SU-DHL-6 (cell line): ENCODE data around the gene PRKN.

ENCODE experiments used
- H2AFZ ChIP-seq: fragments of 200-600 bp; sonication (generic); 2 replicates; pipeline ENCODE4 v1.6.1; 2014; ENCODE audit warnings: low read depth, mild to moderate bottlenecking, moderate library complexity, mixed read lengths, antibody characterized with exemption, low read length; ENCODE audit not compliant: severe bottlenecking
- H3F3A ChIP-seq: fragments of 200-600 bp; shearing (Covaris generic); 2 replicates; pipeline ENCODE4 v1.6.0; 2016; ENCODE audit warnings: antibody characterized with exemption, mild to moderate bottlenecking; ENCODE audit not compliant: insufficient read depth
- H3K27ac ChIP-seq: fragments of 200-600 bp; sonication (generic); 2 replicates; pipeline ENCODE4 v1.5.1; 2016; ENCODE audit warnings: low read depth, mild to moderate bottlenecking, low read length, moderate library complexity, mixed read lengths
- H3K27me3 ChIP-seq: fragments of 200-600 bp; sonication (generic), shearing (Covaris generic); 2 replicates; pipeline ENCODE4 v1.6.0; 2014; ENCODE audit warnings: mild to moderate bottlenecking, low read length
- H3K36me3 ChIP-seq: fragments of 200-600 bp; sonication (generic); 2 replicates; pipeline ENCODE4 v1.6.1; 2014; ENCODE audit warnings: mild to moderate bottlenecking, low read length, mixed read lengths
- H3K4me2 ChIP-seq: fragments of 300-600, 200-600 bp; shearing (Covaris generic), sonication (generic); 2 replicates; pipeline ENCODE4 v1.6.0; 2014; ENCODE audit warnings: low read length, low read depth, mild to moderate bottlenecking; ENCODE audit not compliant: poor library complexity, severe bottlenecking
- H3K4me3 ChIP-seq: fragments of 200-600 bp; sonication (generic); 2 replicates; pipeline ENCODE4 v1.5.1; 2014; ENCODE audit warnings: antibody characterized with exemption, low read length, mild to moderate bottlenecking, mixed read lengths; ENCODE audit not compliant: insufficient read depth, poor library complexity, severe bottlenecking
- H3K79me2 ChIP-seq: fragments of 200-600 bp; sonication (generic); 2 replicates; pipeline ENCODE4 v1.6.1; 2014; ENCODE audit warnings: mild to moderate bottlenecking, low read length, moderate library complexity; ENCODE audit not compliant: insufficient read depth
- H3K9ac ChIP-seq: fragments of 200-600 bp; sonication (generic); 2 replicates; pipeline ENCODE4 v1.7.0; 2014; ENCODE audit warnings: mild to moderate bottlenecking, low read length
- H3K9me2 ChIP-seq: fragments of 200-600 bp; sonication (generic); replicated peaks from 2 replicates; pipeline ENCODE4 v1.6.1; 2014; ENCODE audit warnings: low read length; ENCODE audit not compliant: insufficient read depth
- H3K9me3 ChIP-seq: fragments of 200-600 bp; sonication (generic); 2 replicates; pipeline ENCODE4 v1.6.1; 2014; ENCODE audit warnings: low read length, mixed read lengths; ENCODE audit not compliant: insufficient read depth
- H4K20me1 ChIP-seq: fragments of 200-600 bp; sonication (generic); 2 replicates; pipeline ENCODE4 v1.6.1; 2014; ENCODE audit warnings: low read depth, mild to moderate bottlenecking, antibody characterized with exemption, low read length, moderate library complexity, mixed read lengths
- CTCF ChIP-seq: fragments of 200-600 bp; sonication (generic); IDR thresholded peaks from one replicate; pipeline ENCODE4 v1.5.1; 2017; ENCODE audit warnings: antibody characterized with exemption, mild to moderate bottlenecking, low read length, moderate library complexity; ENCODE audit not compliant: insufficient read depth, poor library complexity, severe bottlenecking
- EZH2phosphoT487 ChIP-seq: fragments of 200-600 bp; sonication (generic), shearing (Covaris generic); conservative IDR thresholded peaks from 2 replicates; pipeline ENCODE4 v1.6.1; 2018; ENCODE audit warnings: mild to moderate bottlenecking, antibody characterized with exemption, low read length, moderate library complexity, mixed read lengths

PRKN gene

GRCh38 chr6:161327360-161327953 lies 1400.1 kb downstream of the PRKN start:
- no peak overlapping the region for H3K27ac ChIP-seq
- no peak for TF ChIP-seq EZH2phosphoT487
- no peak for TF ChIP-seq CTCF
- no peaks in the 10 kb centered on the region for H4K20me1 ChIP-seq
- no peak overlapping the region for H2AFZ ChIP-seq
- H3K9me3 ChIP-seq: peaks cover 2% of the 10 kb centered on the region; the same call in 1 of the 2 replicates
- H3K79me2 ChIP-seq: no peaks in the 10 kb centered on the region
- no peaks in the 10 kb centered on the region for H3K36me3 ChIP-seq
- no peaks in the 10 kb centered on the region for H3K9me2 ChIP-seq
- H3K4me2 ChIP-seq: no peak overlapping the region
- H3F3A ChIP-seq: no peaks in the 10 kb centered on the region
- no peak overlapping the region for H3K9ac ChIP-seq
- H3K27me3 ChIP-seq: no peaks in the 10 kb centered on the region
- H3K4me3 ChIP-seq: no peak overlapping the region

GRCh38 chr6:161319231-161319630 lies 1408.3 kb downstream of the PRKN start:
- no peaks in the 10 kb centered on the region for H3K9me2 ChIP-seq
- no peaks in the 10 kb centered on the region for H3K79me2 ChIP-seq
- H3K9ac ChIP-seq: no peak overlapping the region
- H3K27me3 ChIP-seq: no peaks in the 10 kb centered on the region
- H3K4me3 ChIP-seq: no peak overlapping the region
- H3K27ac ChIP-seq: no peak overlapping the region
- no peaks in the 10 kb centered on the region for H3K36me3 ChIP-seq
- H3K4me2 ChIP-seq: no peak overlapping the region
- no peaks in the 10 kb centered on the region for H4K20me1 ChIP-seq
- H3K9me3 ChIP-seq: no peaks in the 10 kb centered on the region
- no peak overlapping the region for H2AFZ ChIP-seq
- TF ChIP-seq CTCF: no peak
- no peak for TF ChIP-seq EZH2phosphoT487
- H3F3A ChIP-seq: no peaks in the 10 kb centered on the region

- no peaks in the 10 kb centered on the region for H3K79me2 ChIP-seq
- H4K20me1 ChIP-seq: no peaks in the 10 kb centered on the region
- no peak overlapping the region for H3K4me2 ChIP-seq
- no peaks in the 10 kb centered on the region for H3K27me3 ChIP-seq
- H3K4me3 ChIP-seq: no peak overlapping the region
- TF ChIP-seq CTCF (no peak), EZH2phosphoT487 (no peak)
- H2AFZ ChIP-seq: no peak overlapping the region
- no peaks in the 10 kb centered on the region for H3F3A ChIP-seq
- H3K9me2 ChIP-seq: no peaks in the 10 kb centered on the region
- no peak overlapping the region for H3K27ac ChIP-seq
- H3K9ac ChIP-seq: no peak overlapping the region
- H3K9me3 ChIP-seq: no peaks in the 10 kb centered on the region
- no peaks in the 10 kb centered on the region for H3K36me3 ChIP-seq
These were observed 1409.1 kb downstream of the PRKN start for GRCh38 chr6:161318456-161318855.
